K562 (cell line): ENCODE data around the gene PIGH. TPM values are rescaled to one million over a fixed set of nuclear protein-coding genes. Genes with fewer than 3 reads are reported as not detected.

ENCODE experiments used
- ARID1B ChIP-seq: fragments of 450-650 bp; IDR thresholded peaks from 2 replicates; pipeline ENCODE4 v1.6.1; 2016; ENCODE audit warnings: antibody characterized with exemption, mild to moderate bottlenecking, inconsistent platforms
- CBFA2T2 ChIP-seq: fragments of 450-650 bp; conservative IDR thresholded peaks from 2 replicates; pipeline ENCODE4 v1.6.1; 2017; ENCODE audit warnings: mild to moderate bottlenecking
- FOSL1 ChIP-seq: fragments of 200-800 bp; sonication (Bioruptor generic); conservative IDR thresholded peaks from 2 replicates; pipeline ENCODE4 v1.6.1; 2016; ENCODE audit warnings: missing genetic modification characterization, missing compliant biosample characterization
- HLTF ChIP-seq: fragments of 450-650 bp; IDR thresholded peaks from 2 replicates; pipeline ENCODE4 v1.6.1; 2016
- JUN ChIP-seq, 2 experiments: sonication (generic) in 1 of 2; formaldehyde crosslinking in 1 of 2; IDR thresholded peaks; 2 replicates each; pipeline versions ENCODE4 v1.6.1 to v1.8.0; 2012 to 2022; ENCODE audit warnings: borderline replicate concordance in 2 of 2, mild to moderate bottlenecking in 2 of 2, improper control_type of control experiment in 1 of 2, low read depth in 1 of 2, low read length in 1 of 2, missing genetic modification reagents in 1 of 2
- KAT2B ChIP-seq: IDR thresholded peaks from one replicate; pipeline ENCODE4 v1.6.1; 2012; ENCODE audit warnings: low read depth, mild to moderate bottlenecking, control low read depth, inconsistent platforms, low read length, moderate library complexity
- KLF1 ChIP-seq: fragments of 450-650 bp; IDR thresholded peaks from 2 replicates; pipeline ENCODE4 v1.6.1; 2016; ENCODE audit warnings: missing genetic modification characterization, missing compliant biosample characterization
- LEF1 ChIP-seq: fragments of 450-650 bp; IDR thresholded peaks from 2 replicates; pipeline ENCODE4 v1.6.1; 2016; ENCODE audit warnings: mild to moderate bottlenecking
- MAFF ChIP-seq: IDR thresholded peaks from 2 replicates; pipeline ENCODE4 v1.6.1; 2012; ENCODE audit warnings: low read length, improper control_type of control experiment
- MAFK ChIP-seq: IDR thresholded peaks from 2 replicates; pipeline ENCODE4 v1.6.1; 2011; ENCODE audit warnings: low read length, improper control_type of control experiment
- NONO ChIP-seq, 2 experiments: fragments of 200-400 bp in 1 of 2; fragments of 450-650 bp in 1 of 2; formaldehyde crosslinking in 1 of 2; IDR thresholded peaks; 2 replicates each; pipeline ENCODE4 v1.6.1; 2017; ENCODE audit warnings: low read depth in 2 of 2, mild to moderate bottlenecking in 2 of 2, moderate library complexity in 2 of 2, low read length in 1 of 2
- POLR2H ChIP-seq: IDR thresholded peaks from 2 replicates; pipeline ENCODE4 v1.6.1; 2016; ENCODE audit warnings: missing genetic modification characterization, low read depth, mild to moderate bottlenecking, control low read depth, missing compliant biosample characterization, moderate library complexity
- RAD21 ChIP-seq, 2 experiments: fragments of 250-450 bp in 1 of 2; fragments of 450-650 bp in 1 of 2; sonication (Bioruptor Pico) in 1 of 2; formaldehyde crosslinking in 1 of 2; IDR thresholded peaks in 1 of 2; conservative IDR thresholded peaks in 1 of 2; 2 replicates each; pipeline versions ENCODE4 v1.4.0 to v1.8.0; 2020 to 2022; ENCODE audit warnings: mild to moderate bottlenecking in 2 of 2, moderate library complexity in 1 of 2
- TEAD4 ChIP-seq, 2 experiments: sonication (generic) in 1 of 2; formaldehyde crosslinking in 1 of 2; IDR thresholded peaks; 2 replicates each; pipeline versions ENCODE4 v1.6.1 to v1.8.0; 2012 to 2022; ENCODE audit warnings: borderline replicate concordance in 1 of 2, inconsistent platforms in 1 of 2, low read length in 1 of 2, mild to moderate bottlenecking in 1 of 2, missing genetic modification reagents in 1 of 2
- ZNF174 ChIP-seq: fragments of 250-450 bp; sonication (Bioruptor Pico); IDR thresholded peaks from 2 replicates; pipeline ENCODE4 v1.4.0; 2020; ENCODE audit warnings: mild to moderate bottlenecking
- ZNF507 ChIP-seq: conservative IDR thresholded peaks from 2 replicates; pipeline ENCODE4 v1.6.1; 2017; ENCODE audit warnings: missing genetic modification characterization, missing compliant biosample characterization
- ZSCAN29 ChIP-seq: fragments of 450-650 bp; IDR thresholded peaks from 2 replicates; pipeline ENCODE4 v1.6.1; 2017
- polyA plus RNA-seq, 8 experiments: library from polyadenylated mRNA; depleted of rRNA in 4 of 8; stranded (reverse) in 5 of 8; unstranded in 3 of 8; fragments of >200 nt; fragmentation: Nextera tagmentation in 2 of 8; fragmentation: Illumina TruSeq in 1 of 8; extraction: Ambion mirVana in 2 of 8; extraction: Trizol in 1 of 8; gene quantifications; 2 replicates each; pipeline versions ENCODE4 v1.2.1 to v1.2.3, GENCODE V29; 2011 to 2014; ENCODE audit warnings: inconsistent platforms in 1 of 8, missing spikeins in 1 of 8
- total RNA-seq, 7 experiments: library from RNA; depleted of rRNA in 6 of 7; stranded (reverse); fragments of >200 nt in 6 of 7; fragmentation: Illumina TruSeq in 2 of 7; extraction: Trizol in 2 of 7; gene quantifications; 2 replicates each; pipeline versions ENCODE4 v1.2.1 to v1.2.3, GENCODE V29; 2011 to 2021; ENCODE audit warnings: low replicate concordance in 1 of 7
- TF ChIP-seq, protein P1 (sequence below), 2 experiments: fragments of 450-650 bp; IDR thresholded peaks; 2 replicates each; pipeline ENCODE4 v1.6.1; 2016
- TF ChIP-seq, protein P2 (sequence below): fragments of 450-650 bp; IDR thresholded peaks from 2 replicates; pipeline ENCODE4 v1.6.1; 2017; ENCODE audit warnings: mild to moderate bottlenecking, moderate library complexity
- TF ChIP-seq, protein P3 (sequence below), 2 experiments: fragments of 250-450 bp in 1 of 2; fragments of 450-650 bp in 1 of 2; sonication (Bioruptor Pico) in 1 of 2; IDR thresholded peaks; 2 replicates each; pipeline versions ENCODE4 v1.6.1 to v1.8.0; 2016 to 2021; ENCODE audit warnings: mild to moderate bottlenecking in 2 of 2, moderate library complexity in 2 of 2, missing compliant biosample characterization in 1 of 2, missing genetic modification characterization in 1 of 2

The PIGH gene
- total and polyA plus RNA-seq, 9 of the 15 experiments (the other 6 are each of a cell fraction or from before 2014, with no cell fraction given), result 21.1 to 53.4 (median 24.7) TPM

DNA sequence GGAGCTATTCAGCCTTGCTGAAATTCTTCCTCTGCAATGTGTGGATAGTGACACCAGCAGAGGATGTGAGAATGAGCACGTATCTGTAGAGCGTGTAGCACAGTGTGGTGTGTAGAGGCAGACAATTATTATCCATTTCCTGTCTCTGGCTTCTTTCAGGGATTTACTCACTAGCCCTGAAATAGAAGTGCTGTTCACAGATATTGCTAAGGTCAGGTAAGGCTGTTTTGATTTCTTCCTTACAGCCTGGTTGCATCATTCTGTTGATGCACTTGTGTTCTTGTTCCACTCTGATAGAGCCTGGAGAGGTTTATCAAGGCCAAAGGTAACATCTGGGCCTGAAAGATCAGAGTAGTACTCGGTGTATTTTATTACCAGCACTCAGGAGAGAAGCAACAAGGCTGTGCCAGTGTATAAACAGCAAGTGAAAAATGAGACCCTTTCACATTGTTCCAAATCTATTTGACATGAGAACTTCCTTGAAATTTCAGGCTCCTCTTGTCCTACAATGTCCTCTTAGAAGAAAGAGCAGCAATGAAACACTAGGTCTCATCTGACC is 36.4 kb upstream of the PIGH start (continued):
- TF ChIP-seq, protein P1, sequence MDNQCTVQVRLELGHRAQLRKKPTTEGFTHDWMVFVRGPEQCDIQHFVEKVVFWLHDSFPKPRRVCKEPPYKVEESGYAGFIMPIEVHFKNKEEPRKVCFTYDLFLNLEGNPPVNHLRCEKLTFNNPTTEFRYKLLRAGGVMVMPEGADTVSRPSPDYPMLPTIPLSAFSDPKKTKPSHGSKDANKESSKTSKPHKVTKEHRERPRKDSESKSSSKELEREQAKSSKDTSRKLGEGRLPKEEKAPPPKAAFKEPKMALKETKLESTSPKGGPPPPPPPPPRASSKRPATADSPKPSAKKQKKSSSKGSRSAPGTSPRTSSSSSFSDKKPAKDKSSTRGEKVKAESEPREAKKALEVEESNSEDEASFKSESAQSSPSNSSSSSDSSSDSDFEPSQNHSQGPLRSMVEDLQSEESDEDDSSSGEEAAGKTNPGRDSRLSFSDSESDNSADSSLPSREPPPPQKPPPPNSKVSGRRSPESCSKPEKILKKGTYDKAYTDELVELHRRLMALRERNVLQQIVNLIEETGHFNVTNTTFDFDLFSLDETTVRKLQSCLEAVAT (IDR thresholded peaks at IDR 0.05), result peak in 1 of 2 experiments; percentile 4; a peak in 1 of 4 replicates
- TF ChIP-seq ZNF174 (CRISPR knock-in tag) (no peak), TEAD4 (IDR thresholded peaks at IDR 0.05; ENCODE audit: low read length) (peak; percentile 99), TEAD4 (CRISPR knock-in tag; IDR thresholded peaks at IDR 0.05; ENCODE audit: borderline replicate concordance) (no peak), CBFA2T2 (peak; percentile 97), ZNF507 (tag) (no peak), JUN (IDR thresholded peaks at IDR 0.05; ENCODE audit: borderline replicate concordance, low read depth, low read length) (peak; percentile 85; the same call in 1 of the 2 replicates), JUN (CRISPR knock-in tag; IDR thresholded peaks at IDR 0.05; ENCODE audit: borderline replicate concordance) (peak; percentile 98; the same call in 1 of the 2 replicates), HLTF (peak; percentile 55; the same call in 1 of the 2 replicates), NONO (IDR thresholded peaks at IDR 0.05; ENCODE audit: low read depth in 2 of 2, low read length in 1 of 2) (peak in 1 of 2 experiments; percentile 77; a peak in 1 of 4 replicates), RAD21 (CRISPR knock-in tag; conservative IDR thresholded peaks at IDR 0.05 in 1 of 2, IDR thresholded peaks at IDR 0.05 in 1 of 2) (peak in 1 of 2 experiments; percentile 54; a peak in 2 of 4 replicates), MAFF (no peak), ARID1B (peak; percentile 99), FOSL1 (peak; percentile 75), KAT2B (no peak), KLF1 (no peak), POLR2H (tag) (peak; percentile 54; the same call in 1 of the 2 replicates), MAFK (0 out of 2 replicates have a peak, but pooled peaks have one; percentile 24), ZSCAN29 (no peak), LEF1 (peak; percentile 90)
- TF ChIP-seq, protein P2, sequence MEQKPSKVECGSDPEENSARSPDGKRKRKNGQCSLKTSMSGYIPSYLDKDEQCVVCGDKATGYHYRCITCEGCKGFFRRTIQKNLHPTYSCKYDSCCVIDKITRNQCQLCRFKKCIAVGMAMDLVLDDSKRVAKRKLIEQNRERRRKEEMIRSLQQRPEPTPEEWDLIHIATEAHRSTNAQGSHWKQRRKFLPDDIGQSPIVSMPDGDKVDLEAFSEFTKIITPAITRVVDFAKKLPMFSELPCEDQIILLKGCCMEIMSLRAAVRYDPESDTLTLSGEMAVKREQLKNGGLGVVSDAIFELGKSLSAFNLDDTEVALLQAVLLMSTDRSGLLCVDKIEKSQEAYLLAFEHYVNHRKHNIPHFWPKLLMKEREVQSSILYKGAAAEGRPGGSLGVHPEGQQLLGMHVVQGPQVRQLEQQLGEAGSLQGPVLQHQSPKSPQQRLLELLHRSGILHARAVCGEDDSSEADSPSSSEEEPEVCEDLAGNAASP, result peak; percentile 87
- TF ChIP-seq, protein P3, sequence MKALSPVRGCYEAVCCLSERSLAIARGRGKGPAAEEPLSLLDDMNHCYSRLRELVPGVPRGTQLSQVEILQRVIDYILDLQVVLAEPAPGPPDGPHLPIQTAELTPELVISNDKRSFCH (CRISPR knock-in tag; IDR thresholded peaks at IDR 0.05), result no peak
- TF ChIP-seq, protein P3 (tag; IDR thresholded peaks at IDR 0.05), result peak; percentile 96
